H7 (cell line): ENCODE measurements around the gene SMIM1. TPM values are rescaled to one million over a fixed set of nuclear protein-coding genes. Genes with fewer than 3 reads are reported as not detected.

Experiments used
- DNase-seq: peaks from one replicate; pipeline ENCODE4 v3.0.0; 2012
- H3K27me3 ChIP-seq: 2 replicates; pipeline ENCODE4 v1.6.0; 2011; ENCODE audit warnings: mild to moderate bottlenecking, low read length; ENCODE audit not compliant: control insufficient read depth, insufficient read depth
- H3K36me3 ChIP-seq: replicated peaks from 2 replicates; pipeline ENCODE4 v1.5.1; 2011; ENCODE audit warnings: low read length; ENCODE audit not compliant: control insufficient read depth, insufficient read depth
- H3K4me3 ChIP-seq: 2 replicates; pipeline ENCODE4 v1.5.1; 2011; ENCODE audit warnings: low read depth, mild to moderate bottlenecking, control low read depth, low read length, moderate library complexity; ENCODE audit not compliant: insufficient read depth
- total RNA-seq: library from RNA; depleted of rRNA; stranded (reverse); fragments of >200 nt; shearing (Covaris generic); gene quantifications from 2 replicates; pipeline ENCODE4 v1.2.3, GENCODE V29; 2014

SMIM1 gene
- total RNA-seq, 1 experiment from 2014 or later, result 6.5 TPM

- Histone ChIP-seq H3K27me3 (peaks cover 11% of the 10 kb centered on the region; the same call in 1 of the 2 replicates), H3K36me3 (peaks cover 2% of the 10 kb centered on the region; the same call in 1 of the 2 replicates), H3K4me3 (no peak overlapping the region)
- no peak for DNase-seq
These were observed 1.9 kb downstream of the SMIM1 start for GRCh38 chr1:3774276-3774945.

GRCh38 chr1:3774946-3775489 lies 2.5 kb downstream of the SMIM1 start:
- H3K36me3 ChIP-seq, result peaks cover 8% of the 10 kb centered on the region
- H3K27me3 ChIP-seq, result peaks cover 11% of the 10 kb centered on the region; the same call in 1 of the 2 replicates
- no peak overlapping the region for H3K4me3 ChIP-seq
- DNase-seq, result peak; percentile 71

- peak; percentile 95 for DNase-seq
- H3K4me3 ChIP-seq, result no peak overlapping the region
- peaks cover 9% of the 10 kb centered on the region; the same call in 1 of the 2 replicates for H3K27me3 ChIP-seq
- H3K36me3 ChIP-seq, result peaks cover 13% of the 10 kb centered on the region
These were observed 3.1 kb downstream of the SMIM1 start for GRCh38 chr1:3775490-3776230.

- Histone ChIP-seq H3K36me3 (peaks cover 18% of the 10 kb centered on the region), H3K4me3 (no peak overlapping the region), H3K27me3 (peaks cover 7% of the 10 kb centered on the region; the same call in 1 of the 2 replicates)
- peak; percentile 71 for DNase-seq
These were observed 3.8 kb downstream of the SMIM1 start for GRCh38 chr1:3776231-3776961.

- DNase-seq, result no peak
These were observed 4.6 kb downstream of the SMIM1 start for GRCh38 chr1:3777078-3777547.

GRCh38 chr1:3777647-3778589 lies 5.4 kb downstream of the SMIM1 start:
- H3K4me3 ChIP-seq, result no peak overlapping the region
- peaks cover 30% of the 10 kb centered on the region for H3K36me3 ChIP-seq
- DNase-seq, result no peak
- H3K27me3 ChIP-seq, result peaks cover 4% of the 10 kb centered on the region; the same call in 1 of the 2 replicates

More at GRCh38 chr1:3777078-3777547, 4.6 kb downstream of the SMIM1 start:
- Histone ChIP-seq H3K36me3 (peaks cover 25% of the 10 kb centered on the region), H3K4me3 (no peak overlapping the region), H3K27me3 (peaks cover 4% of the 10 kb centered on the region; the same call in 1 of the 2 replicates)

GRCh38 chr1:3778590-3779264 lies 6.2 kb downstream of the SMIM1 start:
- DNase-seq, result no peak
- peaks cover 34% of the 10 kb centered on the region for H3K36me3 ChIP-seq
- H3K4me3 ChIP-seq, result no peak overlapping the region
- no peaks in the 10 kb centered on the region for H3K27me3 ChIP-seq

GRCh38 chr1:3779265-3779911 lies 6.8 kb downstream of the SMIM1 start:
- Histone ChIP-seq H3K36me3 (peaks cover 39% of the 10 kb centered on the region), H3K27me3 (no peaks in the 10 kb centered on the region), H3K4me3 (no peak overlapping the region)
- peak; percentile 58 for DNase-seq

GRCh38 chr1:3779912-3780416 lies 7.4 kb downstream of the SMIM1 start:
- DNase-seq, result peak; percentile 24
- H3K4me3 ChIP-seq, result no peak overlapping the region
- H3K36me3 ChIP-seq, result peaks cover 43% of the 10 kb centered on the region
- H3K27me3 ChIP-seq, result no peaks in the 10 kb centered on the region

GRCh38 chr1:3780901-3781300 lies 8.4 kb downstream of the SMIM1 start:
- no peak overlapping the region for H3K4me3 ChIP-seq
- peaks cover 47% of the 10 kb centered on the region for H3K36me3 ChIP-seq
- H3K27me3 ChIP-seq, result no peaks in the 10 kb centered on the region
- DNase-seq, result peak; percentile 39

GRCh38 chr1:3783651-3784474 lies 11.3 kb downstream of the SMIM1 start:
- peak; percentile 37 for DNase-seq
- peaks cover 54% of the 10 kb centered on the region for H3K36me3 ChIP-seq
- H3K4me3 ChIP-seq, result no peak overlapping the region
- H3K27me3 ChIP-seq, result no peaks in the 10 kb centered on the region

- Histone ChIP-seq H3K36me3 (peaks cover 47% of the 10 kb centered on the region), H3K4me3 (no peak overlapping the region), H3K27me3 (no peaks in the 10 kb centered on the region)
- peak; percentile 39 for DNase-seq
These were observed 12.5 kb downstream of the SMIM1 start for GRCh38 chr1:3785045-3785444.
